Spleen (tissue), 7 donors: ENCODE measurements around the gene TPK1.

Experiments used
- CTCF ChIP-seq, 11 experiments: fragments of 200-600 bp in 7 of 11; fragments of 450-650 bp in 4 of 11; sonication (generic) in 4 of 11; IDR thresholded peaks in 8 of 11; conservative IDR thresholded peaks in 3 of 11; 1 replicate in 7 of 11; 2 replicates in 4 of 11; pipeline versions ENCODE4 v1.4.0 to v1.8.0; 2016 to 2021; ENCODE audit warnings: antibody characterized with exemption in 11 of 11, inconsistent platforms in 4 of 11, mild to moderate bottlenecking in 1 of 11
- POLR2A ChIP-seq, 3 donors: fragments of 450-650 bp; IDR thresholded peaks; one replicate each; pipeline ENCODE4 v1.5.1; 2017; ENCODE audit warnings: antibody characterized with exemption in 3 of 3, mild to moderate bottlenecking in 1 of 3
- donor health status: DM: no; HTN: no; CAD: no; lungs with moderate emphysema.
- donor health status: DM: no; HTN: no; CAD: no.
- donor health status: DM: no; HTN: no; CAD: no.

DNA sequence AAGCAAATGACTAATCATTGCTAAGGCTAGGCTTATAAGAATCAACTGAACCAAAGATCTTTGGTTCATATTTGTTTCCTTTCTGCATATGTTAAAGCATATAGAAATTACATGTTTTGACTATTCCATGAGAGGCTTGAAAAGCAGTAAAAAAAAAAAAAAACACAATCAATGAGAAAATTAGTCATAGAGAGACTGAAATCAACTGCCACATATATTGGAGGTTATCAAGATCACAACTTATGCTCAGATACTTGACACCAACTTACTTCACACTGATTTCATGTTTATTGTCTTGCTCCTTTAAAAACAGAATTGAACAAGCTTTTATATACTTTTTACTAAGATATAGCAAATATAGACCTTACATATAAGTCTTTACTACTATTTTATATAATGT, 161.3 kb downstream of the TPK1 start:
- no peak for TF ChIP-seq CTCF (IDR thresholded peaks at IDR 0.05 in 8 of 11, conservative IDR thresholded peaks at IDR 0.05 in 3 of 11)
- no peak for TF ChIP-seq POLR2A (IDR thresholded peaks at IDR 0.05)
